ENCODE measurements around the gene KCNN4.

Gene KCNN4

DNA sequence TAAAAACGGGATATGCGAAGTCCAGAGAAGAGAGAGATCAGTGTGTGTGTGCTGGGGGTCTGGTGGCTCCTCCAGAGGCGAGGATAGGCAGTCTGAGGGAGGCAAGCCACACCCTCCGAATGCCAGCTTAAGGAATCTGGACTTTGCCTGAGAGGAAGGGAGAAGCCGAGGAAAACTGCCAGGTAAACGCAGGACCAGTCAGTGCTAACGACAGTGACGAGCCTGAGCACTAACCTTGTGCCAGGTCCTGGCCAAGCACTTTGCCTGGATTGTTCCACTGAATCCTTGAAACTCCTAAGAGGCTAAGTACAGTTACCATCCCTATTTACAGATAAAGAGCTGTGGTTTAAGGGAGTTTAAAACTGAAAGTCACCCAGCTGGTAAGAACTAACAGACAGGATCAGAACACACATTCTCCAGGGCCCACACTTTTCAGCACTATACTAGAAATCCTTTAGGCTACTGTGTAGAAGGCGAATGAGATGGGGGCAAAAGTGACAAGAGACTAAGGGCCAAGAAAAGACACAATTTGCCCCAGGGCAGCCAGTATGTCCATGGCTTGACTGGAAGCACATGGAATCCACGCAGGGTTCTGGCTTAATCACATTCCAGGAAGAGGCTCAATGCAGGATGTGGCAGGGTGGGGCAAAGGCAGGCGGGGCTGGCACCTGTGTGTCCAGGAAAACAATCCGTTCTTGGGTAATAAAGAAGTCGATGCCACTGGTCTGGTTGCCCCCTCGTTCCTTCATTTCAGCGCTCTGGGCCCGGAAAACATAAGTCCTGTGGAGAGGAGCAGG is 41.1 kb downstream of the KCNN4 start:
- no peak overlapping the region for H2AFZ ChIP-seq
- H3K4me2 ChIP-seq (ENCODE audit: low read length), result no peak overlapping the region
- TF ChIP-seq, protein P1, sequence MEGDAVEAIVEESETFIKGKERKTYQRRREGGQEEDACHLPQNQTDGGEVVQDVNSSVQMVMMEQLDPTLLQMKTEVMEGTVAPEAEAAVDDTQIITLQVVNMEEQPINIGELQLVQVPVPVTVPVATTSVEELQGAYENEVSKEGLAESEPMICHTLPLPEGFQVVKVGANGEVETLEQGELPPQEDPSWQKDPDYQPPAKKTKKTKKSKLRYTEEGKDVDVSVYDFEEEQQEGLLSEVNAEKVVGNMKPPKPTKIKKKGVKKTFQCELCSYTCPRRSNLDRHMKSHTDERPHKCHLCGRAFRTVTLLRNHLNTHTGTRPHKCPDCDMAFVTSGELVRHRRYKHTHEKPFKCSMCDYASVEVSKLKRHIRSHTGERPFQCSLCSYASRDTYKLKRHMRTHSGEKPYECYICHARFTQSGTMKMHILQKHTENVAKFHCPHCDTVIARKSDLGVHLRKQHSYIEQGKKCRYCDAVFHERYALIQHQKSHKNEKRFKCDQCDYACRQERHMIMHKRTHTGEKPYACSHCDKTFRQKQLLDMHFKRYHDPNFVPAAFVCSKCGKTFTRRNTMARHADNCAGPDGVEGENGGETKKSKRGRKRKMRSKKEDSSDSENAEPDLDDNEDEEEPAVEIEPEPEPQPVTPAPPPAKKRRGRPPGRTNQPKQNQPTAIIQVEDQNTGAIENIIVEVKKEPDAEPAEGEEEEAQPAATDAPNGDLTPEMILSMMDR (IDR thresholded peaks at IDR 0.05), result no peak
- H3K4me1 ChIP-seq, result no peaks in the 10 kb centered on the region
- H3K27ac ChIP-seq, result no peak overlapping the region
- no peaks in the 10 kb centered on the region for H3K79me2 ChIP-seq
- no peak overlapping the region for H3K4me3 ChIP-seq (ENCODE audit: low read depth, low read length)
- no peaks in the 10 kb centered on the region for H3K27me3 ChIP-seq (ENCODE audit: control insufficient read depth, insufficient read depth, low read length)
- H3K9me3 ChIP-seq (ENCODE audit: control insufficient read depth, low read length), result no peaks in the 10 kb centered on the region
- H3K9ac ChIP-seq, result no peak overlapping the region
- no peaks in the 10 kb centered on the region for H3K36me3 ChIP-seq (ENCODE audit: control insufficient read depth, insufficient read depth, low read length)

DNA sequence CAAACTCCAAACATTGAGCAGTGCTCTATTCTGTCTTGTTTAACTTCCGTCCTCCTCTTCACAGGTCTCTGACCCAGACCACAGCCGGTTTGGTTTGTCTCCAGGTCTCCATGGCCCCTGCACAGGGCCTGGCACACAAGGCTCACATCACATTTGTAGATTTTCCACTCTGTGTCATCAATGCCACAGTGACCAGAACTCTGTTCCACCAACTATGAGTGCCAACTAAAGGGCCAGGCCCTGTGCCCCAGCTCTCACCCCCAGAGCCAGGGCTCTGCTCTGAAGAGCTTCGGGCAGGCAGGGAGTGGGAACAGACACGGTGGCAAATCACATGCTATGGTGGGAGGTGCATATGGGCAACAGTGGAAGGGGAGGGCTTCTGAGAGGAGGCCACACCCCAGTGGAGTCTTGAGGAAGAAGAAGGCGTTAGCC is 42.0 kb downstream of the KCNN4 start:
- no peak overlapping the region for H3K9ac ChIP-seq
- no peak overlapping the region for H2AFZ ChIP-seq
- TF ChIP-seq, protein P1 (IDR thresholded peaks at IDR 0.05), result no peak
- H3K4me1 ChIP-seq, result no peaks in the 10 kb centered on the region
- no peak overlapping the region for H3K27ac ChIP-seq
- H3K9me3 ChIP-seq (ENCODE audit: control insufficient read depth, low read length), result no peaks in the 10 kb centered on the region
- H3K4me2 ChIP-seq (ENCODE audit: low read length), result no peak overlapping the region
- no peaks in the 10 kb centered on the region for H3K36me3 ChIP-seq (ENCODE audit: control insufficient read depth, insufficient read depth, low read length)
- no peaks in the 10 kb centered on the region for H3K27me3 ChIP-seq (ENCODE audit: control insufficient read depth, insufficient read depth, low read length)
- H3K4me3 ChIP-seq (ENCODE audit: low read depth, low read length), result no peak overlapping the region
- no peaks in the 10 kb centered on the region for H3K79me2 ChIP-seq

DNA sequence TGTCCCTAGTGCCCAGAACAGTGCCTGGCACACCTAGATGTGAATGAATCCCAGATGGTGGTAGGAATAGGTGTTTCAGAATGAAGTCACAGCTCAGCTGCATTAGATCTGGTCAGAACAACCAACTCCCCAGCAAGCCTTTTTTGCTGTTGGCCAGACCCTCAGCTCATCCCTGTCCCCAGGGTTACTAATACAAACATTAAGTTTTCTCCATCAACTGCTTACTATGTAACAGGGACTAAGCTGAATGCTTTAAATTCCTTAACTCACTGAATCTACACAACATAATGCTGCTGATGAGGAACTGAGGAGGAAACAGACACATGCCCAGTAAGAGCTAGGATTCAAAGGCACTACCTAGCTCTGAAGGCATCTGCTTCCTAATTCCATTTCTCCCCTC is 44.8 kb downstream of the KCNN4 start:
- Histone ChIP-seq H3K4me3 (ENCODE audit: low read depth, low read length) (no peak overlapping the region), H3K36me3 (ENCODE audit: control insufficient read depth, insufficient read depth, low read length) (no peaks in the 10 kb centered on the region), H3K9ac (no peak overlapping the region), H3K4me1 (no peaks in the 10 kb centered on the region), H3K79me2 (no peaks in the 10 kb centered on the region), H2AFZ (no peak overlapping the region), H3K27ac (no peak overlapping the region), H3K27me3 (ENCODE audit: control insufficient read depth, insufficient read depth, low read length) (no peaks in the 10 kb centered on the region), H3K4me2 (ENCODE audit: low read length) (no peak overlapping the region), H3K9me3 (ENCODE audit: control insufficient read depth, low read length) (no peaks in the 10 kb centered on the region)
- TF ChIP-seq, protein P1 (IDR thresholded peaks at IDR 0.05), result no peak

DNA sequence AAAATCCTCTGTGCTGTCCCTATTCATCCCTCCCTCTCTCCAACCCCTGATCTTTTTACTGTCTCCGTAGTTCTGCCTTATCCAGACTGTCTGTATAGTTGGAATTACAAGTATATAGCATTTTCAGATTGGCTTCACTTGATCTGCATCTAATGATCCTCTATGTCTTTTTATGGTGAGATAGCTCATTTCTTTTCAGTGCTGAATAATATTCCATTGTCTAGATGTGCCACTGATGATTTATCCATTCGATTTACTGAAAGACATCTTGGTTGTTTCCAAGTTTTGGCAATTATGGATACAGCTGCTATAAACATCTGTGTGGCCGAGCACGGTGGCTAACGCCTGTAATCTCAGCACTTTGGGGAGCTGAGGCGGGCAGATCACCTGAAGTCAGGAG is 45.8 kb downstream of the KCNN4 start:
- no peaks in the 10 kb centered on the region for H3K27me3 ChIP-seq (ENCODE audit: control insufficient read depth, insufficient read depth, low read length)
- TF ChIP-seq, protein P1 (IDR thresholded peaks at IDR 0.05), result no peak
- no peaks in the 10 kb centered on the region for H3K36me3 ChIP-seq (ENCODE audit: control insufficient read depth, insufficient read depth, low read length)

DNA sequence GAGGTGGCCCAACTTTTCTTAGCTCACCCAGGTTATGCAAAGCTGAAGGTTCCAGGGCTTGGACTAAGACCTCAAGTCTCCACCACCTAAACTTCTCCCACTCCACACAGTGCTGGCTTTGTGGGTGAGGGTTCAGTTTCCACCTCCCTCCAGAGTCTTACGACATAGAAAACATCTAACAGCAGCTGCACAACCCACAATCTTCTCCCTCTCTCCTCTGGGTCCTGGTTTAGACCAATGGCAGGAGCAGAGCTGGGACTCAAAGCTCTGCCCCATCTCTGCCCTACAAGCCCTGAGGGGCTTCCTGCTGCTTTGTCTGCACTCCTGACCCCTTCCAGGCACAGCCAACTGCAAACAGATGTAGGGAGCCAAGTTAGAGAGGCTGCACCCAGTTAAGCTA is 48.9 kb downstream of the KCNN4 start:
- TF ChIP-seq, protein P1 (IDR thresholded peaks at IDR 0.05), result no peak
- H3K4me3 ChIP-seq (ENCODE audit: low read depth, low read length), result no peak overlapping the region

More for the DNA sequence above, 45.8 kb downstream of the KCNN4 start:
- H3K9me3 ChIP-seq (ENCODE audit: control insufficient read depth, low read length), result no peaks in the 10 kb centered on the region
- no peaks in the 10 kb centered on the region for H3K4me1 ChIP-seq
- no peaks in the 10 kb centered on the region for H3K79me2 ChIP-seq
- no peak overlapping the region for H2AFZ ChIP-seq
- H3K4me2 ChIP-seq (ENCODE audit: low read length), result no peak overlapping the region
- H3K4me3 ChIP-seq (ENCODE audit: low read depth, low read length), result no peak overlapping the region
- no peak overlapping the region for H3K9ac ChIP-seq
- no peak overlapping the region for H3K27ac ChIP-seq

More for the DNA sequence above, 48.9 kb downstream of the KCNN4 start:
- no peak overlapping the region for H3K9ac ChIP-seq
- no peak overlapping the region for H2AFZ ChIP-seq
- no peaks in the 10 kb centered on the region for H3K9me3 ChIP-seq (ENCODE audit: control insufficient read depth, low read length)
- H3K4me1 ChIP-seq, result peaks cover 13% of the 10 kb centered on the region
- no peaks in the 10 kb centered on the region for H3K27me3 ChIP-seq (ENCODE audit: control insufficient read depth, insufficient read depth, low read length)
- H3K27ac ChIP-seq, result no peak overlapping the region
- no peak overlapping the region for H3K4me2 ChIP-seq (ENCODE audit: low read length)
- H3K79me2 ChIP-seq, result no peaks in the 10 kb centered on the region
- H3K36me3 ChIP-seq (ENCODE audit: control insufficient read depth, insufficient read depth, low read length), result no peaks in the 10 kb centered on the region

Measured in parathyroid adenoma (tissue), 2 donors.